Activated B cell treated with CpG ODN at 0.5 μM for 24 hours (primary cell): ENCODE results near the gene INTS1. TPM values are rescaled to one million over a fixed set of nuclear protein-coding genes. Genes with fewer than 3 reads are reported as not detected.

ENCODE experiments used
- ATAC-seq: fragments of 200-7000 bp; cut with Tn5 transposase; one replicate; pipeline ENCODE4 v1.10.0; 2021; ENCODE audit warnings: low read depth, mild to moderate bottlenecking, moderate library complexity
- CTCF ChIA-PET: fragments of 350-600 bp; sonication (Branson Sonifier 250); formaldehyde crosslinking; loops from one replicate; lab custom pipeline; 2021; ENCODE audit warnings: antibody characterized with exemption; lab: Charles Lee
- POLR2A ChIA-PET: fragments of 350-600 bp; sonication (Branson Sonifier 250); formaldehyde crosslinking; loops from one replicate; lab custom pipeline; 2021; ENCODE audit warnings: antibody characterized with exemption; lab: Charles Lee
- DNase-seq: peaks from one replicate; pipeline ENCODE4 v3.0.0; 2022
- H3K27ac Mint-ChIP-seq: one replicate; pipeline ENCODE4 v1.8.0; 2020; ENCODE audit warnings: mixed read lengths
- H3K27me3 Mint-ChIP-seq: one replicate; pipeline ENCODE4 v1.8.0; 2021; ENCODE audit warnings: mixed read lengths
- H3K36me3 Mint-ChIP-seq: one replicate; pipeline ENCODE4 v1.8.0; 2021; ENCODE audit warnings: low read depth, mixed read lengths
- H3K4me1 Mint-ChIP-seq: one replicate; pipeline ENCODE4 v1.8.0; 2021; ENCODE audit warnings: mixed read lengths
- H3K4me3 Mint-ChIP-seq: one replicate; pipeline ENCODE4 v1.8.0; 2020; ENCODE audit warnings: mild to moderate bottlenecking, mixed read lengths
- H3K9me3 Mint-ChIP-seq: one replicate; pipeline ENCODE4 v1.8.0; 2020; ENCODE audit warnings: mixed read lengths
- CTCF ChIP-seq: fragments of 200-600 bp; IDR thresholded peaks from one replicate; pipeline ENCODE4 v1.8.0; 2022; ENCODE audit warnings: antibody characterized with exemption, mild to moderate bottlenecking
- intact Hi-C: fragments of 100-400 bp; cut with micrococcal nuclease; formaldehyde crosslinking; loops from one replicate; pipeline ENCODE4 v1.15.1; 2024
- total RNA-seq: library from RNA; stranded (reverse); gene quantifications from 2 replicates; pipeline ENCODE4 v1.2.3, GENCODE V29; 2022

INTS1 gene
- total RNA-seq, 1 donor from 2014 or later = 110 TPM

- CTCF ChIA-PET = no interaction called here
- Mint-ChIP-seq H3K4me3 (no peak overlapping the region), H3K27ac (no peak overlapping the region), H3K27me3 (peaks cover 24% of the 10 kb centered on the region), H3K4me1 (peaks cover 6% of the 10 kb centered on the region), H3K9me3 (peaks cover 2% of the 10 kb centered on the region), H3K36me3 (no peaks in the 10 kb centered on the region)
- intact Hi-C loops = no loop called here
- no peak for TF ChIP-seq CTCF
- DNase-seq = no peak
- ATAC-seq = no peak
- POLR2A ChIA-PET = no interaction called here
These were observed 83.0 kb downstream of the INTS1 start for GRCh38 chr7:1421020-1421790.

Other genes starting within 250 kb of the INTS1 start
- gene MICALL2, start 44.9 kb downstream of the INTS1 start, total RNA-seq = 0.42 and 0.55 TPM in 2 replicates
- 30.3 and 38.5 TPM in 2 replicates for gene MAFK, start 26.3 kb upstream of the INTS1 start, total RNA-seq
- gene TMEM184A, start 51.8 kb upstream of the INTS1 start, total RNA-seq = not detected in 2 replicates
- 29.5 and 30.5 TPM in 2 replicates for gene PSMG3, start 65.6 kb upstream of the INTS1 start, total RNA-seq
- gene ELFN1, start 165.9 kb upstream of the INTS1 start, total RNA-seq = not detected in 2 replicates